ENCODE results near the gene STON2.

GRCh38 chr14:81289516-81289915 lies 110.6 kb downstream of the STON2 start:
- TF ChIP-seq CTCF (conservative IDR thresholded peaks at IDR 0.05) (no peak), EZH2 (IDR thresholded peaks at IDR 0.05; ENCODE audit: low read depth) (no peak)
